ENCODE data around the gene CREB5. TPM values are rescaled to one million over a fixed set of nuclear protein-coding genes. Genes with fewer than 3 reads are reported as not detected.
"Not testable (repeated sequence)": the region's sequence is repeated elsewhere in the genome, so short reads cannot be mapped to it uniquely, and the experiment has no call there.

Gene CREB5
- total RNA-seq, 1 donor from 2014 or later = 0.80 TPM

- peaks cover 7% of the 10 kb centered on the region for H3K9me3 Mint-ChIP-seq
- ATAC-seq (ENCODE audit: low read depth) (no peak), DNase-seq (no peak)
- POLR2A ChIA-PET = no interaction called here
- no peak for TF ChIP-seq CTCF (IDR thresholded peaks at IDR 0.05)
- CTCF ChIA-PET = no interaction called here
- H3K4me3 Mint-ChIP-seq = no peak overlapping the region
- no peak overlapping the region for H3K27ac Mint-ChIP-seq
- no peaks in the 10 kb centered on the region for H3K4me1 Mint-ChIP-seq
- peaks cover 14% of the 10 kb centered on the region for H3K27me3 Mint-ChIP-seq
- no peaks in the 10 kb centered on the region for H3K36me3 Mint-ChIP-seq (ENCODE audit: low read depth)
- intact Hi-C loops (cut with micrococcal nuclease) = no loop called here
Observed at GRCh38 chr7:28551331-28551730, 139.0 kb downstream of the CREB5 start.

GRCh38 chr7:28551766-28552165 lies 139.4 kb downstream of the CREB5 start:
- peaks cover 14% of the 10 kb centered on the region for H3K27me3 Mint-ChIP-seq
- intact Hi-C loops (cut with micrococcal nuclease); DNase-seq; H3K4me3 Mint-ChIP-seq; H3K9me3 Mint-ChIP-seq; H3K4me1 Mint-ChIP-seq; H3K27ac Mint-ChIP-seq; ATAC-seq (ENCODE audit: low read depth); POLR2A ChIA-PET; H3K36me3 Mint-ChIP-seq (ENCODE audit: low read depth); CTCF ChIA-PET: not testable (repeated sequence)

GRCh38 chr7:28554802-28555471 lies 142.6 kb downstream of the CREB5 start:
- Mint-ChIP-seq H3K9me3 (no peaks in the 10 kb centered on the region), H3K36me3 (ENCODE audit: low read depth) (no peaks in the 10 kb centered on the region), H3K4me3 (no peak overlapping the region), H3K4me1 (no peaks in the 10 kb centered on the region), H3K27ac (no peak overlapping the region), H3K27me3 (peaks cover 13% of the 10 kb centered on the region)
- TF ChIP-seq CTCF (IDR thresholded peaks at IDR 0.05) = no peak
- ChIA-PET CTCF (no interaction called here), POLR2A (interaction anchor here (0.6 kb wide), 1 partner anchor 434 kb away, joined by 10 read pairs; no protein-coding TSS in a partner anchor)
- no peak for ATAC-seq (ENCODE audit: low read depth)
- intact Hi-C loops (cut with micrococcal nuclease) = no loop called here
- DNase-seq = no peak

GRCh38 chr7:28556025-28556424 lies 143.7 kb downstream of the CREB5 start:
- no peak for TF ChIP-seq CTCF (IDR thresholded peaks at IDR 0.05)
- no peaks in the 10 kb centered on the region for H3K4me1 Mint-ChIP-seq
- H3K27me3 Mint-ChIP-seq = peaks cover 11% of the 10 kb centered on the region
- no peaks in the 10 kb centered on the region for H3K9me3 Mint-ChIP-seq
- intact Hi-C loops (cut with micrococcal nuclease) = no loop called here
- H3K36me3 Mint-ChIP-seq (ENCODE audit: low read depth) = no peaks in the 10 kb centered on the region
- no peak for ATAC-seq (ENCODE audit: low read depth)
- ChIA-PET POLR2A (no interaction called here), CTCF (no interaction called here)
- DNase-seq = no peak
- H3K27ac Mint-ChIP-seq = no peak overlapping the region
- no peak overlapping the region for H3K4me3 Mint-ChIP-seq

- ChIA-PET CTCF (no interaction called here), POLR2A (no interaction called here)
- ATAC-seq (ENCODE audit: low read depth) (no peak), DNase-seq (no peak)
- Mint-ChIP-seq H3K27ac (no peak overlapping the region), H3K4me1 (no peaks in the 10 kb centered on the region), H3K36me3 (ENCODE audit: low read depth) (no peaks in the 10 kb centered on the region), H3K9me3 (no peaks in the 10 kb centered on the region), H3K27me3 (peaks cover 7% of the 10 kb centered on the region), H3K4me3 (no peak overlapping the region)
- intact Hi-C loops (cut with micrococcal nuclease) = no loop called here
- no peak for TF ChIP-seq CTCF (IDR thresholded peaks at IDR 0.05)
Observed at GRCh38 chr7:28556671-28557070, 144.4 kb downstream of the CREB5 start.

GRCh38 chr7:28558236-28558635 lies 145.9 kb downstream of the CREB5 start:
- ChIA-PET CTCF (no interaction called here), POLR2A (no interaction called here)
- peaks cover 6% of the 10 kb centered on the region for H3K27me3 Mint-ChIP-seq
- H3K9me3 Mint-ChIP-seq = no peaks in the 10 kb centered on the region
- no peaks in the 10 kb centered on the region for H3K36me3 Mint-ChIP-seq (ENCODE audit: low read depth)
- DNase-seq (no peak), ATAC-seq (ENCODE audit: low read depth) (no peak)
- H3K4me3 Mint-ChIP-seq = no peak overlapping the region
- H3K4me1 Mint-ChIP-seq = no peaks in the 10 kb centered on the region
- TF ChIP-seq CTCF (IDR thresholded peaks at IDR 0.05) = no peak
- H3K27ac Mint-ChIP-seq = no peak overlapping the region
- intact Hi-C loops (cut with micrococcal nuclease) = no loop called here
